Thoracic aorta (tissue), 2 donors: Measurements from ENCODE around the gene TBL1X. TPM values are rescaled to one million over a fixed set of nuclear protein-coding genes. Genes with fewer than 3 reads are reported as not detected.

Experiments used
- ATAC-seq: fragments of 150-250 bp; one replicate; pipeline ENCODE4 v1.8.0; 2017; ENCODE audit warnings: low read depth; ENCODE audit not compliant: insufficient number of reproducible peaks, low FRiP score
- DNase-seq: peaks from one replicate; pipeline ENCODE4 v3.0.0-alpha.2; 2020; ENCODE audit warnings: low spot score
- H3K27ac ChIP-seq, 2 donors: fragments of 200-600 bp; sonication (generic); 1 replicate in 1 of 2; 2 replicates in 1 of 2; pipeline ENCODE4 v1.5.1; 2016; ENCODE audit warnings: mild to moderate bottlenecking in 2 of 2, moderate library complexity in 2 of 2
- H3K27me3 ChIP-seq: fragments of 200-600 bp; sonication (generic); replicated peaks from 2 replicates; pipeline ENCODE4 v1.6.0; 2016; ENCODE audit warnings: mild to moderate bottlenecking; ENCODE audit not compliant: insufficient read depth
- H3K36me3 ChIP-seq: fragments of 200-600 bp; sonication (generic); one replicate; pipeline ENCODE4 v1.5.1; 2016
- H3K4me1 ChIP-seq, 2 donors: fragments of 200-600 bp; sonication (generic); 1 replicate in 1 of 2; 2 replicates in 1 of 2; pipeline versions ENCODE4 v1.5.1 to v1.6.0; 2016; ENCODE audit warnings: low read depth in 2 of 2, mild to moderate bottlenecking in 1 of 2; ENCODE audit not compliant: control insufficient read depth in 1 of 2
- H3K4me3 ChIP-seq: fragments of 200-600 bp; sonication (generic); 2 replicates; pipeline ENCODE4 v1.5.1; 2016; ENCODE audit warnings: mild to moderate bottlenecking
- H3K9me3 ChIP-seq: fragments of 200-600 bp; sonication (generic); 2 replicates; pipeline ENCODE4 v1.5.1; 2016
- CTCF ChIP-seq: fragments of 200-600 bp; sonication (generic); IDR thresholded peaks from one replicate; pipeline ENCODE4 v1.5.1; 2019; ENCODE audit warnings: antibody characterized with exemption
- total RNA-seq, 2 donors: library from RNA; depleted of rRNA; stranded (reverse); fragments of >200 nt; gene quantifications; one replicate each; pipeline versions ENCODE4 v1.1.0 to v1.2.3, GENCODE V29; 2016

TBL1X gene
- total RNA-seq, 2 donors from 2014 or later: 37.9 to 39.7 TPM

GRCh38 chrX:9770319-9770718 lies 305.5 kb downstream of the TBL1X start:
- Histone ChIP-seq H3K36me3 (no peaks in the 10 kb centered on the region), H3K9me3 (no peaks in the 10 kb centered on the region), H3K4me3 (no peak overlapping the region), H3K4me1 (no peaks in the 10 kb centered on the region), H3K27me3 (no peaks in the 10 kb centered on the region), H3K27ac (no peak overlapping the region)
- DNase-seq: no peak
- ATAC-seq: no peak
- no peak for TF ChIP-seq CTCF

GRCh38 chrX:9772943-9773342 lies 308.1 kb downstream of the TBL1X start:
- no peak overlapping the region for H3K4me3 ChIP-seq
- H3K9me3 ChIP-seq: no peaks in the 10 kb centered on the region
- H3K27ac ChIP-seq: no peak overlapping the region
- no peaks in the 10 kb centered on the region for H3K4me1 ChIP-seq
- TF ChIP-seq CTCF: no peak
- ATAC-seq: no peak
- H3K36me3 ChIP-seq: no peaks in the 10 kb centered on the region
- no peaks in the 10 kb centered on the region for H3K27me3 ChIP-seq
- DNase-seq: no peak

GRCh38 chrX:9775930-9776329 lies 311.1 kb downstream of the TBL1X start:
- H3K27me3 ChIP-seq: no peaks in the 10 kb centered on the region
- no peak for DNase-seq
- TF ChIP-seq CTCF: no peak

GRCh38 chrX:9781941-9782340 lies 317.1 kb downstream of the TBL1X start:
- Histone ChIP-seq H3K9me3 (no peaks in the 10 kb centered on the region), H3K4me1 (peaks cover 0 to 7% of the 10 kb centered on the region in 2 donors), H3K27me3 (no peaks in the 10 kb centered on the region), H3K4me3 (no peak overlapping the region), H3K27ac (no peak overlapping the region), H3K36me3 (no peaks in the 10 kb centered on the region)
- DNase-seq (no peak), ATAC-seq (no peak)
- no peak for TF ChIP-seq CTCF

More at GRCh38 chrX:9775930-9776329, 311.1 kb downstream of the TBL1X start:
- H3K9me3 ChIP-seq: no peaks in the 10 kb centered on the region
- no peak overlapping the region for H3K27ac ChIP-seq
- H3K4me1 ChIP-seq: no peaks in the 10 kb centered on the region
- no peak for ATAC-seq
- no peaks in the 10 kb centered on the region for H3K36me3 ChIP-seq
- H3K4me3 ChIP-seq: no peak overlapping the region

GRCh38 chrX:9784332-9784731 lies 319.5 kb downstream of the TBL1X start:
- Histone ChIP-seq H3K9me3 (no peaks in the 10 kb centered on the region), H3K36me3 (no peaks in the 10 kb centered on the region), H3K4me1 (peaks cover 0 to 11% of the 10 kb centered on the region in 2 donors), H3K27ac (no peak overlapping the region), H3K27me3 (no peaks in the 10 kb centered on the region), H3K4me3 (no peak overlapping the region)
- TF ChIP-seq CTCF: no peak
- DNase-seq: no peak
- ATAC-seq: no peak
